ENCODE measurements around the gene ANKS3. TPM values are rescaled to one million over a fixed set of nuclear protein-coding genes. Genes with fewer than 3 reads are reported as not detected.

The ANKS3 gene
- total RNA-seq, 2 experiments from 2014 or later: 17.6 to 21.7 TPM

GRCh38 chr16:4750896-4751295 is 16.8 kb upstream of the ANKS3 start:
- no peaks in the 10 kb centered on the region for H3K9me3 ChIP-seq (ENCODE audit: low read length)
- TF ChIP-seq, protein P1, sequence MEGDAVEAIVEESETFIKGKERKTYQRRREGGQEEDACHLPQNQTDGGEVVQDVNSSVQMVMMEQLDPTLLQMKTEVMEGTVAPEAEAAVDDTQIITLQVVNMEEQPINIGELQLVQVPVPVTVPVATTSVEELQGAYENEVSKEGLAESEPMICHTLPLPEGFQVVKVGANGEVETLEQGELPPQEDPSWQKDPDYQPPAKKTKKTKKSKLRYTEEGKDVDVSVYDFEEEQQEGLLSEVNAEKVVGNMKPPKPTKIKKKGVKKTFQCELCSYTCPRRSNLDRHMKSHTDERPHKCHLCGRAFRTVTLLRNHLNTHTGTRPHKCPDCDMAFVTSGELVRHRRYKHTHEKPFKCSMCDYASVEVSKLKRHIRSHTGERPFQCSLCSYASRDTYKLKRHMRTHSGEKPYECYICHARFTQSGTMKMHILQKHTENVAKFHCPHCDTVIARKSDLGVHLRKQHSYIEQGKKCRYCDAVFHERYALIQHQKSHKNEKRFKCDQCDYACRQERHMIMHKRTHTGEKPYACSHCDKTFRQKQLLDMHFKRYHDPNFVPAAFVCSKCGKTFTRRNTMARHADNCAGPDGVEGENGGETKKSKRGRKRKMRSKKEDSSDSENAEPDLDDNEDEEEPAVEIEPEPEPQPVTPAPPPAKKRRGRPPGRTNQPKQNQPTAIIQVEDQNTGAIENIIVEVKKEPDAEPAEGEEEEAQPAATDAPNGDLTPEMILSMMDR (conservative IDR thresholded peaks at IDR 0.05; ENCODE audit: low read length): no peak
- no peak for TF ChIP-seq EZH2phosphoT487 (IDR thresholded peaks at IDR 0.05; ENCODE audit: borderline replicate concordance, low read depth, low read length)
- H3K4me3 ChIP-seq (ENCODE audit: low read depth, low read length, poor library complexity, severe bottlenecking): no peak overlapping the region
- peaks cover 38% of the 10 kb centered on the region for H3K36me3 ChIP-seq (ENCODE audit: insufficient read depth, low read length)
- H3K79me2 ChIP-seq (ENCODE audit: insufficient read depth, low read depth, low read length): no peaks in the 10 kb centered on the region
- no peak overlapping the region for H2AFZ ChIP-seq (ENCODE audit: low read length)
- H3K4me2 ChIP-seq (ENCODE audit: low read length): no peak overlapping the region
- ChIA-PET CTCF (ENCODE audit: unreplicated experiment) (no interaction called here), POLR2A (no interaction called here)
- H4K20me1 ChIP-seq (ENCODE audit: insufficient read depth, low read length): no peaks in the 10 kb centered on the region
- H3K9me2 ChIP-seq (ENCODE audit: insufficient read depth, low read length): no peaks in the 10 kb centered on the region
- H3K27ac ChIP-seq (ENCODE audit: low read depth, low read length, poor library complexity, severe bottlenecking): no peak overlapping the region
- peaks cover 15% of the 10 kb centered on the region for H3K4me1 ChIP-seq (ENCODE audit: insufficient read depth, low read length, poor library complexity, severe bottlenecking)
- BruUV-seq (replicated peaks): no TSS peak
- DNase-seq (ENCODE audit: low spot score): no peak
- intact Hi-C loops (cut with micrococcal nuclease; ENCODE audit: unreplicated experiment): no loop called here

DNA sequence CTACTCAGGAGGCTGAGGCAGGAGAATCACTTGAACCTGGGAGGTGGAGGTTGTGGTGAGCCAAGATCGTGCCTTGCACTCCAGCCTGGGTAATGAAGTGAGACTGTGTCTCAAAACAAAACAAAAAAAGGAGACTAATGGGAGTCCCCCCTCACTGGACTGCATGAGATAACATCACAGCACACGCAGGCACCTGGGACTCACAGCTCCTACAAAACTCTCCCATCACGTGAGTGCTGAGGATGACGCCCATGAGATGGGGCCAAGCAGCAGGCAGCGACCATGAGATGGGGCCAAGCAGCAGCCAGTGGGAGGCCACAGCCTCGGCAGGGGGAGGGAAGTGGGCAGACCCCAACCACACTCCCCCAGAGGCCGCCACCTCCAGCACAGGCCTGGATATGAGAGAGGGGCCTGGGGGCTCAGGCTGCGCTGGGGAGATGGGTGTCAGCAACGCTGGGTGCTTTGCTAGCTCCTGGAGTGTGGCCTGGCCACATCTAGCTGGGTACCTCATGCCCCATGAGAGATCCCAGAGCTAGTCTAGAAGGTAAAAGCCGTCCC is 15.7 kb upstream of the ANKS3 start:
- no peak for DNase-seq (ENCODE audit: low spot score)
- peaks cover 28% of the 10 kb centered on the region for H3K36me3 ChIP-seq (ENCODE audit: insufficient read depth, low read length)
- no peaks in the 10 kb centered on the region for H4K20me1 ChIP-seq (ENCODE audit: insufficient read depth, low read length)
- intact Hi-C loops (cut with micrococcal nuclease; ENCODE audit: unreplicated experiment): no loop called here
- H3K79me2 ChIP-seq (ENCODE audit: insufficient read depth, low read depth, low read length): no peaks in the 10 kb centered on the region
- H3K9me2 ChIP-seq (ENCODE audit: insufficient read depth, low read length): no peaks in the 10 kb centered on the region
- H3K4me2 ChIP-seq (ENCODE audit: low read length): no peak overlapping the region
- no peak overlapping the region for H3K4me3 ChIP-seq (ENCODE audit: low read depth, low read length, poor library complexity, severe bottlenecking)
- TF ChIP-seq EZH2phosphoT487 (IDR thresholded peaks at IDR 0.05; ENCODE audit: borderline replicate concordance, low read depth, low read length): no peak
- ChIA-PET POLR2A (no interaction called here), CTCF (ENCODE audit: unreplicated experiment) (no interaction called here)
- H3K9me3 ChIP-seq (ENCODE audit: low read length): no peaks in the 10 kb centered on the region
- no peak overlapping the region for H2AFZ ChIP-seq (ENCODE audit: low read length)
- no peak overlapping the region for H3K27ac ChIP-seq (ENCODE audit: low read depth, low read length, poor library complexity, severe bottlenecking)
- BruUV-seq (replicated peaks): no TSS peak
- H3K4me1 ChIP-seq (ENCODE audit: insufficient read depth, low read length, poor library complexity, severe bottlenecking): peaks cover 15% of the 10 kb centered on the region

DNA sequence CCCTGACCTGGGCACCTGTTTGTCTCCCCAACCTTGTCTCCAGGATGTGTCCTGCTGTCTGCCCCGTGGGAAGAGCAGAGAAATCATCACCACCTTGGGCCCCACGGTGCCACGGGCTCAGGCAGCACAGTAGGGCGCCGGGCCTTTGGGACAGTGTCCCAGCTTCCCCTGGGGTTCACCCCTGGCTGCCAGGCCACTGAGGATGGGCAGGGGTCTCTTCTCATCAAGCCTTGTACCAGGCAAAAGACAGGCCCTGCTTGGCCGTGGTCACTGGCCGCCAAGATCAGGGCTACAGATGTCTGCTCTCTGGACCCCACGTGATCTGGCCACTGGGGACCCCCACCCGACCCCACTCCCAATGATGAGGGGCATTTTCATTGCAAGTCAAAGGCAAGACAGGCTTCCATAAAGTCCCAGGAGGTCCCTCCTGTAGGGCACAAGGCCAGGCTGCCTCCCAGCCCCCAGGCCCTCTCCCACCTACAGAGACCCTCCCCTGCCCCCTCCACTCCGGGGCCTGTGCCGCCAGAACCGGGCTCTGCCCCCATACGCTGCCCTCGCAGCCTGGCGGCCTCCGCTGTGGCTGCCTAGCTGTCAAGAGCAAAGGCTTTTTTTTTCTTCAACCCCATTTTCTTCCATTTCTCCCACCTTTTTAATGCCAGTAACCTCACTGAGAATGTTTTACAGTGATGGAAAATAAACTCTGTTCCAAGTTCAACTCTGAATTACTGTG is 14.8 kb upstream of the ANKS3 start:
- Histone ChIP-seq H3K27ac (ENCODE audit: low read depth, low read length, poor library complexity, severe bottlenecking) (no peak overlapping the region), H3K36me3 (ENCODE audit: insufficient read depth, low read length) (peaks cover 25% of the 10 kb centered on the region; the same call in 1 of the 2 replicates), H3K79me2 (ENCODE audit: insufficient read depth, low read depth, low read length) (no peaks in the 10 kb centered on the region), H4K20me1 (ENCODE audit: insufficient read depth, low read length) (no peaks in the 10 kb centered on the region), H3K9me2 (ENCODE audit: insufficient read depth, low read length) (no peaks in the 10 kb centered on the region), H3K4me1 (ENCODE audit: insufficient read depth, low read length, poor library complexity, severe bottlenecking) (peaks cover 15% of the 10 kb centered on the region), H3K9me3 (ENCODE audit: low read length) (no peaks in the 10 kb centered on the region), H3K4me3 (ENCODE audit: low read depth, low read length, poor library complexity, severe bottlenecking) (no peak overlapping the region), H2AFZ (ENCODE audit: low read length) (no peak overlapping the region), H3K4me2 (ENCODE audit: low read length) (no peak overlapping the region)
- POLR2A ChIA-PET: interaction anchor here (0.7 kb wide), 1 partner anchor 258 kb away, joined by 7 read pairs; no protein-coding TSS in a partner anchor
- no peak for DNase-seq (ENCODE audit: low spot score)
- BruUV-seq (replicated peaks): no TSS peak
- intact Hi-C loops (cut with micrococcal nuclease; ENCODE audit: unreplicated experiment): no loop called here
- CTCF ChIA-PET (ENCODE audit: unreplicated experiment): no interaction called here
- TF ChIP-seq, protein P1 (conservative IDR thresholded peaks at IDR 0.05; ENCODE audit: low read length): no peak
- no peak for TF ChIP-seq EZH2phosphoT487 (IDR thresholded peaks at IDR 0.05; ENCODE audit: borderline replicate concordance, low read depth, low read length)
